Ramos (cell line): Measurements from ENCODE around the gene NEXN.

ENCODE experiments used
- in situ Hi-C: fragments of 300-500 bp; cut with MboI; formaldehyde crosslinking; loops from one replicate; pipeline ENCODE4 v1.14.3; 2022; ENCODE audit warnings: low sequenced_read_pairs; ENCODE audit not compliant: unreplicated experiment

NEXN gene

DNA sequence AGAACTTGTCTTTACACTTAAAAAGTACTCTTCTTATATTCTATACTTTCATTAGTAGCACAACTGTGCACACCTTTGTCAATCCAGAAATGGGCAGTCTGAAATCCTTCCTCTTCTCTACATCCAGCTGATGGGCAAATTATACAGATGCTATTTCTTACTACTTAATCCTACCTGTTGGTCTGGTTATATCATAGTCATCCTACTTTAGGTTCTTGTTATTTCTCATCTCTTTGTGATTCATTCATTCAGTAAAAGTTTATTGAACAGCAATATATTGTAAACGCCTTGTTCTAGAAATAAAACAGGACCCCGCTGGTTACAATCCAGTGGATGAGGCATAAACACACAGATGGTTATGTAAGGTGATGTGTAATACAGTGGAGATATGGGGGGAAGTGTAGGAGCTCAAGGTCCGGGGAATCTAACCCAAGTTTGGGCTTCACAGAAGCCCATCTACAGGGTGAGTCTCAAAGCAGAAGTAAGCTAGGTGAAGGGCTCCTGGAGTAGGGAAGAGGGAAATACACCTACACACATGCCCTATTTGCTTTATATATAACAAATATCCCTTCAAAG lies 102.3 kb downstream of the NEXN start:
- in situ Hi-C loops, result no loop called here

DNA sequence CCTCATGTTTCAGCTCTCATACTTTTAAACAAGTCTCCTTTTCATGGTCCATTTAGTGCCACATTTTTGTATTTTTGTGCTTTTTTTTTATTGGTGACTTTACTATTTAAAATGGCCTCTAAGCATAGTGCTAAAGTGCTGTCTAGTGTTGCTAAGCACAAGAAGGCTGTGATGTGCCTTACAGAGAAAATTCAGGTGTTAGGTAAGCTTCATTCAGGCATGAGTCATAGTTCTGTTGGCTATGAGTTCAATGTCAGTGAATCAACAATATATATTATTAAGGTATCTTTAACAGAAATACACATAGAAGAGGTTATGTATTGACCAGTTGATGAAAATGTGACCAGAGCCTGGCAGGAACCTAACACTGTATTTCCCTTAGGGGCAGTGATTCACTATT lies 103.2 kb downstream of the NEXN start:
- in situ Hi-C loops, result no loop called here
